NCI-H510A (cell line): ENCODE results near the gene FAM50A.

Source experiments
- DNase-seq: peaks from one replicate; lab custom pipeline; 2025; lab: John Stamatoyannopoulos, UW

FAM50A gene

GRCh38 chrX:154465601-154466000, 21.7 kb downstream of the FAM50A start:
- no peak for DNase-seq

- no peak for DNase-seq
Observed at GRCh38 chrX:154466036-154466435, 22.1 kb downstream of the FAM50A start.

- no peak for DNase-seq
Observed at GRCh38 chrX:154466907-154467306, 23.0 kb downstream of the FAM50A start.

GRCh38 chrX:154467556-154467955, 23.6 kb downstream of the FAM50A start:
- no peak for DNase-seq

GRCh38 chrX:154468217-154468616, 24.3 kb downstream of the FAM50A start:
- DNase-seq, result no peak

- DNase-seq, result no peak
Observed at GRCh38 chrX:154469114-154469513, 25.2 kb downstream of the FAM50A start.

GRCh38 chrX:154469880-154470279, 25.9 kb downstream of the FAM50A start:
- no peak for DNase-seq

- DNase-seq, result no peak
Observed at GRCh38 chrX:154470434-154470833, 26.5 kb downstream of the FAM50A start.

- DNase-seq, result no peak
Observed at GRCh38 chrX:154470914-154471568, 27.1 kb downstream of the FAM50A start.

GRCh38 chrX:154471839-154472684, 28.1 kb downstream of the FAM50A start:
- DNase-seq, result no peak

- no peak for DNase-seq
Observed at GRCh38 chrX:154472685-154473632, 29.0 kb downstream of the FAM50A start.

GRCh38 chrX:154473683-154474082, 29.7 kb downstream of the FAM50A start:
- DNase-seq, result no peak

GRCh38 chrX:154476821-154477220, 32.9 kb downstream of the FAM50A start:
- DNase-seq, result no peak

GRCh38 chrX:154477891-154478477, 34.0 kb downstream of the FAM50A start:
- no peak for DNase-seq

GRCh38 chrX:154478728-154479622, 35.0 kb downstream of the FAM50A start, which contains the start of gene LAGE3:
Gene LAGE3, minus strand, starts transcription at chrX:154479281. Its CDS starts 366 bp downstream, at chrX:154478915.
- DNase-seq, result peak; percentile 73

GRCh38 chrX:154481195-154481594, 37.3 kb downstream of the FAM50A start:
- DNase-seq, result no peak

GRCh38 chrX:154481911-154482601, 38.1 kb downstream of the FAM50A start:
- DNase-seq, result no peak

- DNase-seq, result no peak
Observed at GRCh38 chrX:154482786-154483185, 38.8 kb downstream of the FAM50A start.

GRCh38 chrX:154483325-154483724, 39.4 kb downstream of the FAM50A start:
- no peak for DNase-seq
